HG03045 (cell line): ENCODE data around the gene PLCL2.
"Not testable (repeated sequence)": the region's sequence is repeated elsewhere in the genome, so short reads cannot be mapped to it uniquely, and the experiment has no call there.

Experiments
- ATAC-seq: cut with Tn5 transposase; IDR thresholded peaks from one replicate; pipeline ENCODE4 v1.9.1; 2021; ENCODE audit warnings: mild to moderate bottlenecking, moderate library complexity; ENCODE audit not compliant: unreplicated experiment

The PLCL2 gene

GRCh38 chr3:17106801-17107200 lies 222.0 kb downstream of the PLCL2 start:
- ATAC-seq, result not testable (repeated sequence)

GRCh38 chr3:17110660-17111396 lies 226.1 kb downstream of the PLCL2 start:
- no peak for ATAC-seq

- no peak for ATAC-seq
Observed at GRCh38 chr3:17111586-17111985, 226.8 kb downstream of the PLCL2 start.

- no peak for ATAC-seq
Observed at GRCh38 chr3:17115186-17115585, 230.4 kb downstream of the PLCL2 start.

- ATAC-seq, result no peak
Observed at GRCh38 chr3:17116007-17116600, 231.3 kb downstream of the PLCL2 start.

GRCh38 chr3:17118771-17119170 lies 234.0 kb downstream of the PLCL2 start:
- no peak for ATAC-seq

GRCh38 chr3:17119201-17120072 lies 234.7 kb downstream of the PLCL2 start:
- no peak for ATAC-seq

- no peak for ATAC-seq
Observed at GRCh38 chr3:17120115-17120514, 235.4 kb downstream of the PLCL2 start.

GRCh38 chr3:17121336-17121735 lies 236.6 kb downstream of the PLCL2 start:
- no peak for ATAC-seq

- ATAC-seq, result no peak
Observed at GRCh38 chr3:17122758-17123157, 238.0 kb downstream of the PLCL2 start.

- no peak for ATAC-seq
Observed at GRCh38 chr3:17125738-17126442, 241.1 kb downstream of the PLCL2 start.

GRCh38 chr3:17128671-17129070 lies 243.9 kb downstream of the PLCL2 start:
- not testable (repeated sequence) for ATAC-seq

GRCh38 chr3:17129556-17129955 lies 244.8 kb downstream of the PLCL2 start:
- no peak for ATAC-seq

GRCh38 chr3:17130956-17131355 lies 246.2 kb downstream of the PLCL2 start:
- ATAC-seq, result no peak

- ATAC-seq, result no peak
Observed at GRCh38 chr3:17132286-17133115, 247.7 kb downstream of the PLCL2 start.

GRCh38 chr3:17133632-17134545 lies 249.1 kb downstream of the PLCL2 start:
- ATAC-seq, result no peak

- ATAC-seq, result no peak
Observed at GRCh38 chr3:17135696-17136095, 250.9 kb downstream of the PLCL2 start.

- ATAC-seq, result no peak
Observed at GRCh38 chr3:17136136-17136721, 251.5 kb downstream of the PLCL2 start.

- ATAC-seq, result no peak
Observed at GRCh38 chr3:17137321-17137826, 252.6 kb downstream of the PLCL2 start.
